SK-N-MC (cell line): Measurements from ENCODE around the gene ADAMTS13.

Source experiments
- EZH2 ChIP-seq: fragments of 200-600 bp; sonication (generic); IDR thresholded peaks from one replicate; pipeline ENCODE4 v1.6.1; 2017; ENCODE audit warnings: antibody characterized with exemption
- POLR2AphosphoS5 ChIP-seq: IDR thresholded peaks from 2 replicates; pipeline ENCODE4 v1.6.1; 2012; ENCODE audit warnings: mild to moderate bottlenecking, low read depth, low read length, borderline replicate concordance

- TF ChIP-seq POLR2AphosphoS5 = no peak
- TF ChIP-seq EZH2 = no peak
These were observed 31.5 kb upstream of the ADAMTS13 start for GRCh38 chr9:133390713-133391112.
